ENCODE measurements around the gene COL6A2. TPM values are rescaled to one million over a fixed set of nuclear protein-coding genes. Genes with fewer than 3 reads are reported as not detected.

Gene COL6A2
- total and polyA plus RNA-seq, 2 of the 13 experiments (the other 11 are each of a cell fraction or from before 2014, with no cell fraction given) = 0.07 to 0.41 TPM

GRCh38 chr21:46178961-46179360 is 81.0 kb downstream of the COL6A2 start:
- no peaks in the 10 kb centered on the region for H3K9me3 ChIP-seq (ENCODE audit: low read length)
- CTCF ChIA-PET (ENCODE audit: low intra/inter-chr PET ratio, low total read pairs) = no interaction called here
- ATAC-seq (no peak), DNase-seq (ENCODE audit: low spot score) (no peak), FAIRE-seq (no peak)
- 0 out of 2 replicates have a peak, but pooled peaks cover 2% of the 10 kb centered on the region for H4K20me1 ChIP-seq (ENCODE audit: insufficient read depth, low read length)
- no peak overlapping the region for H3K4me2 ChIP-seq (ENCODE audit: low read depth, low read length)
- in situ Hi-C loops (cut with HindIII; ENCODE audit: extremely low pct_ligation_motif_present, low pct_unique_long_range_greater_than_20kb) = no loop called here
- POLR2A ChIA-PET = no interaction called here
- H3K9ac ChIP-seq (ENCODE audit: insufficient read depth, low read depth, low read length) = no peak overlapping the region
- H3K4me1 ChIP-seq (ENCODE audit: insufficient read depth, low read length) = peaks cover 20% of the 10 kb centered on the region
- H3K79me2 ChIP-seq (ENCODE audit: insufficient read depth, low read length) = no peaks in the 10 kb centered on the region
- intact Hi-C loops (cut with micrococcal nuclease; ENCODE audit: unreplicated experiment) = no loop called here
- no peaks in the 10 kb centered on the region; a peak in 1 of 5 replicates for H3K27me3 ChIP-seq (ENCODE audit: control insufficient read depth in 1 of 2, insufficient read depth in 2 of 2, low read length in 2 of 2)
- H3K27ac ChIP-seq (ENCODE audit: extremely low read length, insufficient read depth, low read length) = no peak overlapping the region
- H3K4me3 ChIP-seq (replicated peaks in 1 of 3; ENCODE audit: insufficient read depth in 1 of 3, low read depth in 2 of 3, low read length in 3 of 3) = no peak overlapping the region
- no TSS peak for BruUV-seq (replicated peaks)
- no peaks in the 10 kb centered on the region for H3K36me3 ChIP-seq (replicated peaks in 1 of 2; ENCODE audit: control insufficient read depth in 1 of 2, insufficient read depth in 2 of 2, low read length in 2 of 2)
- 51% methylated on average over 4 of the region's 4 CpGs for WGBS (ENCODE audit: low lambda C conversion rate)
- no peak for TF ChIP-seq TFDP2 (CRISPR knock-in tag; IDR thresholded peaks at IDR 0.05)
- TF ChIP-seq ZNF704 (CRISPR knock-in tag; IDR thresholded peaks at IDR 0.05; ENCODE audit: borderline replicate concordance) = no peak
- TF ChIP-seq ZNF30 (CRISPR knock-in tag; IDR thresholded peaks at IDR 0.05) = no peak
- TF ChIP-seq MEIS1 (CRISPR knock-in tag; IDR thresholded peaks at IDR 0.05; ENCODE audit: borderline replicate concordance) = no peak
- peak; percentile 59; the same call in 1 of the 2 replicates for TF ChIP-seq ZNF770 (CRISPR knock-in tag; IDR thresholded peaks at IDR 0.05)
- TF ChIP-seq CERS6 (CRISPR knock-in tag; IDR thresholded peaks at IDR 0.05) = no peak
- no peak for TF ChIP-seq LCORL (IDR thresholded peaks at IDR 0.05)
- TF ChIP-seq LCORL (CRISPR knock-in tag; IDR thresholded peaks at IDR 0.05) = no peak
- TF ChIP-seq WIZ (CRISPR knock-in tag; IDR thresholded peaks at IDR 0.05) = no peak
- no peak overlapping the region for H2AFZ ChIP-seq (ENCODE audit: low read length)

Small RNA genes lying within 50 kb of the gene (small RNA-seq; reads per million reads assigned to genes)
- 0 reads per million in 3 experiments for gene PSMA6P3 (ENCODE audit: insufficient read depth in 2 of 3, insufficient read length in 3 of 3, low read depth in 2 of 3, low replicate concordance in 1 of 3)

Other genes starting within 250 kb of the COL6A2 start
- 0.46 and 3.1 TPM in 2 replicates for gene COL6A1, start 116.3 kb upstream of the COL6A2 start, total RNA-seq (2016; rRNA removed; fragmentation: Illumina TruSeq; extraction: Trizol)
- 4.8 and 9.8 TPM in 2 replicates for gene COL6A1, start 116.3 kb upstream of the COL6A2 start, polyA plus RNA-seq (2011; rRNA removed)
- gene FTCD, start 57.5 kb downstream of the COL6A2 start, total RNA-seq (2016; rRNA removed; fragmentation: Illumina TruSeq; extraction: Trizol) = 78.5 and 105 TPM in 2 replicates
- 75.7 and 112 TPM in 2 replicates for gene FTCD, start 57.5 kb downstream of the COL6A2 start, polyA plus RNA-seq (2011; rRNA removed)
- gene SPATC1L, start 86.3 kb downstream of the COL6A2 start, total RNA-seq (2016; rRNA removed; fragmentation: Illumina TruSeq; extraction: Trizol) = 2.8 and 3.3 TPM in 2 replicates
- gene SPATC1L, start 86.3 kb downstream of the COL6A2 start, polyA plus RNA-seq (2011; rRNA removed) = 1.4 and 2.6 TPM in 2 replicates
- gene LSS, start 130.7 kb downstream of the COL6A2 start, total RNA-seq (2016; rRNA removed; fragmentation: Illumina TruSeq; extraction: Trizol) = 73.5 and 113 TPM in 2 replicates
- 72.6 and 182 TPM in 2 replicates for gene LSS, start 130.7 kb downstream of the COL6A2 start, polyA plus RNA-seq (2011; rRNA removed)
- gene MCM3AP, start 187.5 kb downstream of the COL6A2 start, total RNA-seq (2016; rRNA removed; fragmentation: Illumina TruSeq; extraction: Trizol) = 54.7 and 63.5 TPM in 2 replicates
- 27.0 and 31.6 TPM in 2 replicates for gene MCM3AP, start 187.5 kb downstream of the COL6A2 start, polyA plus RNA-seq (2011; rRNA removed)
- gene YBEY, start 188.2 kb downstream of the COL6A2 start, total RNA-seq (2016; rRNA removed; fragmentation: Illumina TruSeq; extraction: Trizol) = 6.5 and 8.9 TPM in 2 replicates
- gene YBEY, start 188.2 kb downstream of the COL6A2 start, polyA plus RNA-seq (2011; rRNA removed) = 8.3 and 8.9 TPM in 2 replicates
- gene C21orf58, start 225.8 kb downstream of the COL6A2 start, total RNA-seq (2016; rRNA removed; fragmentation: Illumina TruSeq; extraction: Trizol) = 3.3 and 6.8 TPM in 2 replicates
- 3.2 and 3.5 TPM in 2 replicates for gene C21orf58, start 225.8 kb downstream of the COL6A2 start, polyA plus RNA-seq (2011; rRNA removed)
- gene PCNT, start 226.0 kb downstream of the COL6A2 start, total RNA-seq (2016; rRNA removed; fragmentation: Illumina TruSeq; extraction: Trizol) = 12.2 and 12.4 TPM in 2 replicates
- 5.6 and 7.4 TPM in 2 replicates for gene PCNT, start 226.0 kb downstream of the COL6A2 start, polyA plus RNA-seq (2011; rRNA removed)